Vagina (tissue), 2 donors: Measurements from ENCODE around the gene PI4KA. TPM values are rescaled to one million over a fixed set of nuclear protein-coding genes. Genes with fewer than 3 reads are reported as not detected.
"Not testable (repeated sequence)": the region's sequence is repeated elsewhere in the genome, so short reads cannot be mapped to it uniquely, and the experiment has no call there.

ENCODE experiments used
- DNase-seq, 2 donors: peaks; one replicate each; pipeline ENCODE4 v3.0.0-alpha.2; 2017; ENCODE audit errors: extremely low spot score in 2 of 2
- H3K27ac ChIP-seq: fragments of 200-600 bp; sonication (generic); one replicate; pipeline ENCODE4 v1.5.1; 2019
- H3K27me3 ChIP-seq: fragments of 200-600 bp; sonication (generic); one replicate; pipeline ENCODE4 v1.5.1; 2019
- H3K36me3 ChIP-seq, 2 donors: fragments of 200-600 bp; sonication (generic); one replicate each; pipeline ENCODE4 v1.5.1; 2017 to 2019
- H3K4me1 ChIP-seq: fragments of 200-600 bp; sonication (generic); one replicate; pipeline ENCODE4 v1.5.1; 2019
- H3K4me3 ChIP-seq, 2 donors: fragments of 200-600 bp; sonication (generic); 1 replicate in 1 of 2; 2 replicates in 1 of 2; pipeline ENCODE4 v1.5.1; 2016 to 2019
- H3K9me3 ChIP-seq: fragments of 200-600 bp; sonication (generic); one replicate; pipeline ENCODE4 v1.5.1; 2019
- POLR2A ChIP-seq, 2 donors: fragments of 450-650 bp; IDR thresholded peaks; one replicate each; pipeline ENCODE4 v1.6.1; 2017; ENCODE audit warnings: antibody characterized with exemption in 2 of 2, mild to moderate bottlenecking in 2 of 2, moderate library complexity in 2 of 2
- POLR2AphosphoS5 ChIP-seq, 2 donors: sonication (generic); formaldehyde crosslinking; IDR thresholded peaks; one replicate each; pipeline ENCODE4 v1.9.0; 2017; ENCODE audit warnings: antibody characterized with exemption in 2 of 2, mild to moderate bottlenecking in 2 of 2, low read depth in 1 of 2; ENCODE audit not compliant: insufficient read depth in 1 of 2
- intact Hi-C: fragments of 100-400 bp; cut with DNase I; formaldehyde crosslinking; loops from one replicate; pipeline ENCODE4 v1.15.1; 2023
- total RNA-seq: library from RNA; depleted of rRNA; stranded (reverse); fragments of >200 nt; gene quantifications from one replicate; pipeline ENCODE4 v1.2.3, GENCODE V29; 2016
- TF ChIP-seq, protein P1 (sequence below), 3 experiments: fragments of 450-650 bp in 2 of 3; fragments of 200-600 bp in 1 of 3; sonication (generic) in 1 of 3; IDR thresholded peaks; one replicate each; pipeline ENCODE4 v1.5.1; 2017 to 2019; ENCODE audit warnings: antibody characterized with exemption in 3 of 3, mild to moderate bottlenecking in 2 of 3, moderate library complexity in 2 of 3

The PI4KA gene
- total RNA-seq, 1 donor from 2014 or later = 135 TPM

DNA sequence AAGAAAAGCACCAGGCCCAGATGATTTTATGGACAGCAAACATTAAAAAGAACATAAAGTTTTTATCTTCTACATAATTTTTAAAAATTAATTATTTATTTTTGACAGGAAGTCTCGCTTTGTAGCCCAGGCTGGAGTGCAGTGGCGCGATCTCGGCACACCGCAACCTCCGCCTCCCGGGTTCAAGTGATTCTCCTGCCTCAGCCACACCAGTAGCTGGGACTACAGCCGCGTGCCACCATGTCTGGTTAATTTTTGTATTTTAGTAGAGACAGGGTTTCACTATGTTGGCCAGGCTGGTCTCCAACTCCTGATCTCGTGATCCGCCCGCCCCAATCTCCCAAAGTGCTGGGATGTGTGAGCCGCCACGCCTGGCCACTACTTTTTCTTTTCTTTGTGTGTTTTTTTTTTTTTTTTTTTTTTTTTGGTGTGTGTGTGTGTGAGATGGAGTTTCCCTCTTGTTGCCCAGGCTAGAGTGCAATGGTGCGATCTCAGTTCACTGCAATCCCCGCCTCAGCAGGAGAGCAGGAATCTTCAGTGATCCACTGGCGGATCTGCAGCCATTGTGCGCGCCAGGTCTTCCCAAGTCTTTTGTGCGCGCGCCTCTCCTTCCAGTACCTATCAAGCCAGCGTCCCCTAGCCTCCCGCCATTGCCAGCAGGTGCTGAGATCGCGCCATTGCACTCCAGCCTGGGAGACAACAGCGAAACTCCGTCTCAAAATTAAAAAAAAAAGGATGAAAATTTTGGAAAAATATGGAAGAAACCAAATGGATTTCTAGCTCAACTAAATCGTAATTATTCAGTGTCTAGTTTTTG lies 171.0 kb downstream of the PI4KA start:
- H3K27me3 ChIP-seq = not testable (repeated sequence)

DNA sequence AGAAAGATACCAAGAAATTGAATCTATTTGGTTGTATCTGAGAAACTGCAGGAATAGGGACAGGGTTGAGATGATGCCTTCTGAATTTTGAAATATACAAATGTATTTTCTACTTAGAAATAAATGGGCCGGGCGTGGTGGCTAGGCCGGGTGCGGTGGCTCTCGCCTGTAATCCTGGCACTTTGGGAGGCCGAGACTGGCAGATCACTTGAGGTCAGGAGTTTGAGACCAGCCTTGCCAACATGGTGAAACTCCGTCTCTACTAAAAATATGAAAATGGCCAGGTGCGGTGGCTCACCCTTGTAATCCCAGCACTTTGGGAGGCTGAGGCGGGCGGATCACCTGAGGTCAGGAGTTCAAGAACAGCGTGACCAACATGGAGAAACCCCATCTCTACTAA lies 172.8 kb downstream of the PI4KA start:
- intact Hi-C loops, H3K27ac ChIP-seq, H3K36me3 ChIP-seq, DNase-seq, H3K4me1 ChIP-seq, H3K9me3 ChIP-seq, H3K27me3 ChIP-seq, H3K4me3 ChIP-seq: not testable (repeated sequence)

More for the DNA sequence above, 171.0 kb downstream of the PI4KA start:
- H3K4me3 ChIP-seq, H3K9me3 ChIP-seq, DNase-seq, intact Hi-C loops, H3K36me3 ChIP-seq, H3K27ac ChIP-seq, H3K4me1 ChIP-seq: not testable (repeated sequence)

DNA sequence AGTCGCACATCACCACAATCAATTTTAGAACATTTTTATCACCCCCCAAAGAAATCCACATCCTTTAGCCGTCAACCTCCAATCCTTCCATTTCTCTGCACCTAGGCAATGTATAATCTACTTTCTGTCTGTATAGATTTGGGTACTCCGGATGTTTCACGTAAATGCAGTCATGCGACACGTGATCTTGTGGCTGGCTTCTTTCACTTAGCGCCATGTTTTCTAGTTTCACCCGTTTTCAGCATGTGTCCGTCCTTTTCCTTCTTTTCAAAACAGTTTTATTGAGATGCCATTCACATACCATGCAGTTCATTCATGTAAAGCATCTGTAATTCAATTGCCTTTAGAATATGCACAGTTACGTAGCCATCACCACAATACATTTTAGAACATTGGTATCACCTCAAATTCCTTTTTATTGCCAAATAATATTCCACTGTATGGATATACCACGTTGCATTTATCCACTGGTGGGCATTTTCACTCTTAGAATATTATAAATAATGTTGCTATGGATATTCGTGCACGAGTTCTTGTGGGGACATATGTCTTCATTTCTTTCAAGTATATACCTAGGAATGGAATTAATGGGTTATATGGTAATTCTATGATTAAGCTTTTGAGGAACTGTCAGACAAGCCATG lies 179.7 kb downstream of the PI4KA start:
- DNase-seq, H3K4me1 ChIP-seq, H3K27me3 ChIP-seq, intact Hi-C loops, H3K27ac ChIP-seq, H3K9me3 ChIP-seq, H3K36me3 ChIP-seq, H3K4me3 ChIP-seq: not testable (repeated sequence)

DNA sequence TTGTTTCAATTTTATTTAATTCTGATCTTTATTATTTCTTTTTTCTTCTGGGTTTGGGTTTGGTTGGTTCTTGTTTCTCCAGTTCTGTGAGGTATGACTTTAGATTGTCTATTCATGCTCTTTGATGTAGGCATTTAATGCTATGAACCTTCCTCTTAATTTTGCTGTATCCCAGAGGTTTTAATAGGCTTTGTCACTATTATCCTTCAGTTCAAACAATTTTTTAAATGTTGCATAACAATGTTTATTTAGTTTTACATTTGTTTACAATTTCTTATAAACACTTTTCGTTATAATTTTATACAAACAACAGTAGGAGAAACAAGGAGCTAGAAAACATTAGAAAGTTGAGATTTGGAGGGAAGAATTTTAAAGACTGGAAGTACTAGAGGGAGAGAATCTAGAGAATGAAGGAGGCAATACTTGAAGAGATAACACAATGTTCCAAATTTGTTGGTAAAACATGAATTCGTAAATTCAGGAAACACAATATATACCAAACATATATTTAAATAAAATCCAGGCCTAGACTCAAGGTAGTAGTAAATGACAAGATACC lies 180.8 kb downstream of the PI4KA start:
- no peaks in the 10 kb centered on the region for H3K4me1 ChIP-seq
- TF ChIP-seq POLR2A (IDR thresholded peaks at IDR 0.05) (no peak), POLR2AphosphoS5 (IDR thresholded peaks at IDR 0.05; ENCODE audit: insufficient read depth in 1 of 2, low read depth in 1 of 2) (no peak)
- TF ChIP-seq, protein P1, sequence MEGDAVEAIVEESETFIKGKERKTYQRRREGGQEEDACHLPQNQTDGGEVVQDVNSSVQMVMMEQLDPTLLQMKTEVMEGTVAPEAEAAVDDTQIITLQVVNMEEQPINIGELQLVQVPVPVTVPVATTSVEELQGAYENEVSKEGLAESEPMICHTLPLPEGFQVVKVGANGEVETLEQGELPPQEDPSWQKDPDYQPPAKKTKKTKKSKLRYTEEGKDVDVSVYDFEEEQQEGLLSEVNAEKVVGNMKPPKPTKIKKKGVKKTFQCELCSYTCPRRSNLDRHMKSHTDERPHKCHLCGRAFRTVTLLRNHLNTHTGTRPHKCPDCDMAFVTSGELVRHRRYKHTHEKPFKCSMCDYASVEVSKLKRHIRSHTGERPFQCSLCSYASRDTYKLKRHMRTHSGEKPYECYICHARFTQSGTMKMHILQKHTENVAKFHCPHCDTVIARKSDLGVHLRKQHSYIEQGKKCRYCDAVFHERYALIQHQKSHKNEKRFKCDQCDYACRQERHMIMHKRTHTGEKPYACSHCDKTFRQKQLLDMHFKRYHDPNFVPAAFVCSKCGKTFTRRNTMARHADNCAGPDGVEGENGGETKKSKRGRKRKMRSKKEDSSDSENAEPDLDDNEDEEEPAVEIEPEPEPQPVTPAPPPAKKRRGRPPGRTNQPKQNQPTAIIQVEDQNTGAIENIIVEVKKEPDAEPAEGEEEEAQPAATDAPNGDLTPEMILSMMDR (IDR thresholded peaks at IDR 0.05) = no peak
- H3K4me3 ChIP-seq = no peak overlapping the region
- H3K9me3 ChIP-seq = no peaks in the 10 kb centered on the region
- H3K27ac ChIP-seq = no peak overlapping the region
- DNase-seq = no peak
- intact Hi-C loops = no loop called here
- no peaks in the 10 kb centered on the region for H3K36me3 ChIP-seq
- no peaks in the 10 kb centered on the region for H3K27me3 ChIP-seq

DNA sequence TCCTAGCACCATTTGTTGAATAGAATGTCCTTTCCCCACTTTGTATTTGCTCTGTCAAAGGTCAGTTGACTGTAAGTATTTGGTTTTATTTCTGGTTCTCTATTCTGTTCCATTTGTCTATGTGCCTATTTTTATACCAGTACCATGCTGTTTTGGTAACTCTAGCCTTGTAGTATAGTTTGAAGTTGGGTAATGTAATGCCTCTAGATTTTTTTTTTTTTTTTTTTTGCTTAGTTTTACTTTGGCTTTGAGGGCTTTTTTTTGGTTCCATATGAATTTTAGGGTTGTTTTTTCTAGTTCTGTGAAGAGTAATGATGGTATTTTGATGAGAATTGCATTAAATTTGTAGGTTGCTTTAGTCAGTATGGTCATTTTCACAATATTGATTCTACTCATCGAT lies 183.0 kb downstream of the PI4KA start:
- H3K27me3 ChIP-seq, H3K9me3 ChIP-seq, intact Hi-C loops, H3K4me1 ChIP-seq, H3K36me3 ChIP-seq, H3K4me3 ChIP-seq, DNase-seq, H3K27ac ChIP-seq: not testable (repeated sequence)

DNA sequence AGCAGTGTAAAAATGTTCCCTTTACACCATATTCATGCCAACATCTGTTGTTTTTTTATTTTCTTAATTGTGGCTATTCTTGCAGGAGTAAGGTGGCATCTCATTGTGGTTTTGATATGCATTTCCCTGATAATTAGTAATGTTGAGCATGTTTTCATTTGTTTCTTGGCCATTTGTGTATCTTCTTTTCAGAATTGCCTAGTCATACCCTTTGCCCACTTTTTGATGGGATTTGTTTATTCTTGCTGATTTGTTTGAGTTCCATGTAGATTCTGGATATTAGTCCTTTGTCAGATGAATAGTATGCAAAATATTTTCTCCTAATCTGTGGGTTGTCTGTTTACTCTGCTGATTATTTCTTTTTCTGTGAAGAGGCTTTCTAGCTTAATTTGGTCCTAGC lies 183.6 kb downstream of the PI4KA start:
- Histone ChIP-seq H3K4me3 (no peak overlapping the region), H3K27me3 (no peaks in the 10 kb centered on the region), H3K36me3 (no peaks in the 10 kb centered on the region), H3K27ac (no peak overlapping the region), H3K9me3 (no peaks in the 10 kb centered on the region), H3K4me1 (no peaks in the 10 kb centered on the region)
- TF ChIP-seq, protein P1 (IDR thresholded peaks at IDR 0.05) = no peak
- TF ChIP-seq POLR2AphosphoS5 (IDR thresholded peaks at IDR 0.05; ENCODE audit: insufficient read depth in 1 of 2, low read depth in 1 of 2) = no peak
- no peak for TF ChIP-seq POLR2A (IDR thresholded peaks at IDR 0.05)
- intact Hi-C loops = no loop called here
- no peak for DNase-seq
